IMR-90 (cell line): ENCODE data around the gene ZNF778. TPM values are rescaled to one million over a fixed set of nuclear protein-coding genes. Genes with fewer than 3 reads are reported as not detected.

Source experiments
- ATAC-seq: fragments of 200-7000 bp; cut with Tn5 transposase; 2 replicates; pipeline ENCODE4 v1.9.1; 2020; ENCODE audit warnings: low read depth, mild to moderate bottlenecking, moderate library complexity
- BruUV-seq: library from RNA; stranded (reverse); fragments of 400-500 nt; replicated peaks from 2 replicates; lab custom pipeline; 2021; lab: Mats Ljungman, UMichigan
- CTCF ChIA-PET: fragments of 300-600 bp; formaldehyde crosslinking; extraction: SDS; loops from one replicate; lab custom pipeline; 2021; ENCODE audit warnings: antibody characterized with exemption; lab: Yijun Ruan, JAX
- POLR2A ChIA-PET: fragments of 300-600 bp; sonication (Branson Sonifier 250); formaldehyde crosslinking; loops from one replicate; lab custom pipeline; 2022; ENCODE audit warnings: antibody characterized with exemption; ENCODE audit not compliant: unreplicated experiment; lab: Charles Lee
- DNase-seq: peaks from one replicate; pipeline ENCODE4 v3.0.0; 2013
- H2AFZ ChIP-seq: replicated peaks from 2 replicates; pipeline ENCODE3; 2013; ENCODE audit warnings: low read length, mild to moderate bottlenecking; ENCODE audit not compliant: poor library complexity
- H2AK5ac ChIP-seq: 2 replicates; pipeline ENCODE4 v1.6.1; 2013; ENCODE audit warnings: low read depth, low read length, inconsistent platforms
- H2AK9ac ChIP-seq: replicated peaks from 2 replicates; pipeline ENCODE3; 2013; ENCODE audit warnings: mild to moderate bottlenecking, low read depth, low read length, moderate library complexity; ENCODE audit not compliant: poor library complexity
- H2BK120ac ChIP-seq: 2 replicates; pipeline ENCODE4 v1.6.1; 2013; ENCODE audit warnings: low read depth, low read length, inconsistent platforms
- H2BK15ac ChIP-seq: 3 replicates; pipeline ENCODE4 v1.6.1; 2013; ENCODE audit warnings: low read depth, low read length, inconsistent platforms
- H2BK20ac ChIP-seq: 2 replicates; pipeline ENCODE4 v1.6.1; 2013; ENCODE audit warnings: low read depth, mild to moderate bottlenecking, inconsistent platforms, low read length, moderate library complexity
- H2BK5ac ChIP-seq: 2 replicates; pipeline ENCODE4 v1.6.1; 2013; ENCODE audit warnings: mild to moderate bottlenecking, low read depth, low read length, inconsistent platforms; ENCODE audit not compliant: poor library complexity, severe bottlenecking
- H3K14ac ChIP-seq: replicated peaks from 2 replicates; pipeline ENCODE4 v1.6.1; 2013; ENCODE audit warnings: low read depth, low read length, inconsistent platforms
- H3K18ac ChIP-seq: 2 replicates; pipeline ENCODE4 v1.6.1; 2013; ENCODE audit warnings: low read depth, low read length, control low read depth
- H3K23ac ChIP-seq: 2 replicates; pipeline ENCODE4 v1.6.1; 2013; ENCODE audit warnings: low read depth, low read length, inconsistent platforms
- H3K27ac ChIP-seq: 2 replicates; pipeline ENCODE4 v1.5.1; 2013; ENCODE audit warnings: mild to moderate bottlenecking, control low read depth, low read length; ENCODE audit not compliant: insufficient read depth
- H3K27me3 ChIP-seq: 2 replicates; pipeline ENCODE4 v1.6.1; 2013; ENCODE audit warnings: low read length; ENCODE audit not compliant: control insufficient read depth, insufficient read depth
- H3K36me3 ChIP-seq: 2 replicates; pipeline ENCODE4 v1.6.1; 2013; ENCODE audit warnings: low read length, mixed read lengths; ENCODE audit not compliant: control insufficient read depth, insufficient read depth
- H3K4ac ChIP-seq: 2 replicates; pipeline ENCODE4 v1.6.1; 2013; ENCODE audit warnings: low read depth, low read length, inconsistent platforms
- H3K4me1 ChIP-seq: 2 replicates; pipeline ENCODE4 v1.6.1; 2013; ENCODE audit warnings: low read length, mixed read lengths; ENCODE audit not compliant: control insufficient read depth, insufficient read depth
- H3K4me2 ChIP-seq: 2 replicates; pipeline ENCODE4 v1.6.1; 2013; ENCODE audit warnings: low read depth, mild to moderate bottlenecking, control low read depth, low read length, moderate library complexity
- H3K4me3 ChIP-seq: 2 replicates; pipeline ENCODE4 v1.5.1; 2013; ENCODE audit warnings: low read depth, mild to moderate bottlenecking, control low read depth, low read length, moderate library complexity; ENCODE audit not compliant: insufficient read depth
- H3K56ac ChIP-seq: 2 replicates; pipeline ENCODE4 v1.6.1; 2013; ENCODE audit warnings: low read length, inconsistent platforms; ENCODE audit not compliant: insufficient read depth; ENCODE audit errors: extremely low read depth
- H3K79me1 ChIP-seq, 2 experiments: 2 replicates each; pipeline ENCODE4 v1.6.1; 2013; ENCODE audit warnings: low read length in 2 of 2, inconsistent platforms in 1 of 2, low read depth in 1 of 2
- H3K9ac ChIP-seq: 2 replicates; pipeline ENCODE4 v1.6.1; 2013; ENCODE audit warnings: low read depth, low read length, control low read depth
- H3K9me1 ChIP-seq: 2 replicates; pipeline ENCODE4 v1.6.1; 2013; ENCODE audit warnings: low read length, inconsistent platforms; ENCODE audit not compliant: insufficient read depth
- H3K9me3 ChIP-seq: 2 replicates; pipeline ENCODE4 v1.6.1; 2013; ENCODE audit warnings: low read length; ENCODE audit not compliant: control insufficient read depth, insufficient read depth
- H4K20me1 ChIP-seq: 2 replicates; pipeline ENCODE4 v1.6.1; 2013; ENCODE audit warnings: low read length, inconsistent platforms; ENCODE audit not compliant: insufficient read depth
- H4K5ac ChIP-seq: 2 replicates; pipeline ENCODE4 v1.6.1; 2013; ENCODE audit warnings: mild to moderate bottlenecking, low read depth, low read length, control low read depth
- H4K8ac ChIP-seq, 2 experiments: 2 replicates each; pipeline ENCODE4 v1.6.1; 2013; ENCODE audit warnings: low read depth in 2 of 2, low read length in 2 of 2, control low read depth in 1 of 2, inconsistent platforms in 1 of 2
- H4K91ac ChIP-seq: 2 replicates; pipeline ENCODE4 v1.6.1; 2013; ENCODE audit warnings: low read depth, low read length, inconsistent platforms; ENCODE audit not compliant: insufficient read depth
- BHLHE40 ChIP-seq: fragments of 150-350 bp; IDR thresholded peaks from 2 replicates; pipeline ENCODE4 v1.6.1; 2016; ENCODE audit warnings: mild to moderate bottlenecking, low read depth, low read length
- CHD1 ChIP-seq: IDR thresholded peaks from 2 replicates; pipeline ENCODE4 v1.6.1; 2012; ENCODE audit warnings: low read depth, low read length, improper control_type of control experiment
- FOS ChIP-seq: fragments of 150-350 bp; IDR thresholded peaks from 2 replicates; pipeline ENCODE4 v1.6.1; 2016; ENCODE audit warnings: low read depth, low read length
- MAFK ChIP-seq: IDR thresholded peaks from 2 replicates; pipeline ENCODE4 v1.6.1; 2012; ENCODE audit warnings: low read depth, low read length, improper control_type of control experiment
- MAZ ChIP-seq: IDR thresholded peaks from 2 replicates; pipeline ENCODE4 v1.6.1; 2012; ENCODE audit warnings: low read depth, mild to moderate bottlenecking, low read length, improper control_type of control experiment, moderate library complexity, borderline replicate concordance
- MXI1 ChIP-seq: IDR thresholded peaks from 2 replicates; pipeline ENCODE4 v1.6.1; 2012; ENCODE audit warnings: low read depth, mild to moderate bottlenecking, low read length, moderate library complexity, borderline replicate concordance
- NFE2L2 ChIP-seq: fragments of 150-350 bp; IDR thresholded peaks from 2 replicates; pipeline ENCODE4 v1.6.1; 2016; ENCODE audit warnings: low read depth, mild to moderate bottlenecking, low read length
- RAD21 ChIP-seq: IDR thresholded peaks from 2 replicates; pipeline ENCODE4 v1.6.1; 2012; ENCODE audit warnings: low read length, improper control_type of control experiment
- RCOR1 ChIP-seq: IDR thresholded peaks from 2 replicates; pipeline ENCODE4 v1.6.1; 2012; ENCODE audit warnings: mild to moderate bottlenecking, low read length, improper control_type of control experiment; ENCODE audit not compliant: insufficient replicate concordance
- RFX5 ChIP-seq: IDR thresholded peaks from 2 replicates; pipeline ENCODE4 v1.8.0; 2012; ENCODE audit warnings: low read depth, mild to moderate bottlenecking, low read length, moderate library complexity
- SMC3 ChIP-seq: fragments of 150-350 bp; IDR thresholded peaks from 2 replicates; pipeline ENCODE4 v1.6.1; 2016; ENCODE audit warnings: low read depth, mild to moderate bottlenecking, antibody characterized with exemption, low read length, moderate library complexity
- WGBS, 2 experiments: methylation state at CpG; one replicate each; pipeline versions ENCODE4 v1.1.5 to v1.1.7; 2013; ENCODE audit warnings: missing lambda C conversion rate in 2 of 2; ENCODE audit not compliant: insufficient read length in 1 of 2; ENCODE audit errors: extremely low coverage in 2 of 2; 5-methylcytosine and 5-hydroxymethylcytosine counted together
- dilution Hi-C: fragments of 300-500 bp; cut with HindIII; formaldehyde crosslinking; loops from one replicate; pipeline ENCODE4 v1.14.3; 2018; ENCODE audit warnings: low sequenced_read_pairs; ENCODE audit not compliant: unreplicated experiment
- in situ Hi-C: fragments of 300-500 bp; cut with MboI; formaldehyde crosslinking; loops from 3 replicates; pipeline ENCODE4 v1.14.3; 2019; ENCODE audit warnings: low sequenced_read_pairs, inconsistent platforms, mixed read lengths
- intact Hi-C: fragments of 100-400 bp; cut with micrococcal nuclease; formaldehyde crosslinking; loops from 2 replicates; pipeline ENCODE4 v1.10.0; 2022
- polyA plus RNA-seq, 3 experiments: library from polyadenylated mRNA; depleted of rRNA; stranded (reverse); fragments of >200 nt; gene quantifications; 2 replicates each; pipeline ENCODE4 v1.2.3, GENCODE V29; 2012; ENCODE audit warnings: low replicate concordance in 1 of 3
- total RNA-seq: library from RNA; depleted of rRNA; stranded (reverse); fragments of >200 nt; gene quantifications from 2 replicates; pipeline ENCODE4 v1.2.3, GENCODE V29; 2012
- TF ChIP-seq, protein P1 (sequence below): conservative IDR thresholded peaks from 2 replicates; pipeline ENCODE4 v1.5.1; 2012; ENCODE audit warnings: mild to moderate bottlenecking, low read depth, low read length, improper control_type of control experiment
- TF ChIP-seq, protein P2 (sequence below): fragments of 150-350 bp; IDR thresholded peaks from 2 replicates; pipeline ENCODE4 v1.6.1; 2017; ENCODE audit warnings: mild to moderate bottlenecking, antibody characterized with exemption, low read length, low read depth
- TF ChIP-seq, protein P3 (sequence below): fragments of 150-350 bp; IDR thresholded peaks from 2 replicates; pipeline ENCODE4 v1.6.1; 2016; ENCODE audit warnings: low read depth, mild to moderate bottlenecking, low read length, moderate library complexity, borderline replicate concordance

The ZNF778 gene
- total and polyA plus RNA-seq, 2 of the 4 experiments (the other 2 are of a cell fraction): 5.6 to 9.9 TPM

DNA sequence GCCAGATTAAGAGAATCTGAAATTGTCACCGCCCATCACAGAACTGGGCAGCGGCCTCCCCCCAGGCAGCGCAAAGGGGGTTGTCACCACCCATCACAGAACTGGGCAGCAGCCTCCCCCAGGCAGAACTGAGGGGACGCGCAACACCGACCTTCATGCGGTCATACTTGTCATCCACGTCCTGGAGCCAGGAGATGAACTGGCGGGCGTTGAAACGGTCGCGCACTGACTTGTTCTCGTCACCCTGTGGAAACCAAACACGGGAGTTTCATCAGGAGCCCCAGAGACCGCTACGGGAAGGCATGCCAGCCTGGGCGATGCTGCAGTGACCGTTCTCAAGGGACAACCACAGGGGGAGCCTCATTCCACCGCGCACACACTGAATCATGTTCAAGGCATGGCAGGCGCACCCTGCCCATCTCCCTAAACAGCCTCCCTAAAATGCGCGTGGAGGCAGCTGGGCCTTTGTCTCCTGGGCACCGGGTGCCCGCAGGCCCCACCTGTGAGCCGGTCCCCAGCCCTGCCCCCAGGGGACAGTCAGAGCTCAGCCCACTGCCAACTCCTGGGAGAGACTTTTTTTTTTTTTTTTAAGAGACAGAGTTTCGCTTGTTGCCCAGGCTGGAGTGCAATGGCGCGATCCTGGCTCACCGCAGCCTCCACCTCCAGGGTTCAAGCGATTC lies 53.3 kb downstream of the ZNF778 start:
- no peaks in the 10 kb centered on the region for H3K4me1 ChIP-seq
- H3K9ac ChIP-seq: no peak overlapping the region
- no peaks in the 10 kb centered on the region; the same call in 1 of the 2 replicates for H3K9me1 ChIP-seq
- H3K27me3 ChIP-seq: no peaks in the 10 kb centered on the region
- H4K8ac ChIP-seq: no peak overlapping the region
- peaks cover 12 to 62% of the 10 kb centered on the region in 2 experiments for H3K79me1 ChIP-seq
- TF ChIP-seq CHD1 (no peak), NFE2L2 (no peak), MAZ (no peak), RCOR1 (no peak), FOS (no peak), RFX5 (no peak), SMC3 (no peak), MAFK (no peak), MXI1 (no peak), BHLHE40 (no peak), RAD21 (no peak)
- TF ChIP-seq, protein P1, sequence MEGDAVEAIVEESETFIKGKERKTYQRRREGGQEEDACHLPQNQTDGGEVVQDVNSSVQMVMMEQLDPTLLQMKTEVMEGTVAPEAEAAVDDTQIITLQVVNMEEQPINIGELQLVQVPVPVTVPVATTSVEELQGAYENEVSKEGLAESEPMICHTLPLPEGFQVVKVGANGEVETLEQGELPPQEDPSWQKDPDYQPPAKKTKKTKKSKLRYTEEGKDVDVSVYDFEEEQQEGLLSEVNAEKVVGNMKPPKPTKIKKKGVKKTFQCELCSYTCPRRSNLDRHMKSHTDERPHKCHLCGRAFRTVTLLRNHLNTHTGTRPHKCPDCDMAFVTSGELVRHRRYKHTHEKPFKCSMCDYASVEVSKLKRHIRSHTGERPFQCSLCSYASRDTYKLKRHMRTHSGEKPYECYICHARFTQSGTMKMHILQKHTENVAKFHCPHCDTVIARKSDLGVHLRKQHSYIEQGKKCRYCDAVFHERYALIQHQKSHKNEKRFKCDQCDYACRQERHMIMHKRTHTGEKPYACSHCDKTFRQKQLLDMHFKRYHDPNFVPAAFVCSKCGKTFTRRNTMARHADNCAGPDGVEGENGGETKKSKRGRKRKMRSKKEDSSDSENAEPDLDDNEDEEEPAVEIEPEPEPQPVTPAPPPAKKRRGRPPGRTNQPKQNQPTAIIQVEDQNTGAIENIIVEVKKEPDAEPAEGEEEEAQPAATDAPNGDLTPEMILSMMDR: no peak
- TF ChIP-seq, protein P2, sequence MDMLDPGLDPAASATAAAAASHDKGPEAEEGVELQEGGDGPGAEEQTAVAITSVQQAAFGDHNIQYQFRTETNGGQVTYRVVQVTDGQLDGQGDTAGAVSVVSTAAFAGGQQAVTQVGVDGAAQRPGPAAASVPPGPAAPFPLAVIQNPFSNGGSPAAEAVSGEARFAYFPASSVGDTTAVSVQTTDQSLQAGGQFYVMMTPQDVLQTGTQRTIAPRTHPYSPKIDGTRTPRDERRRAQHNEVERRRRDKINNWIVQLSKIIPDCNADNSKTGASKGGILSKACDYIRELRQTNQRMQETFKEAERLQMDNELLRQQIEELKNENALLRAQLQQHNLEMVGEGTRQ: no peak
- TF ChIP-seq, protein P3, sequence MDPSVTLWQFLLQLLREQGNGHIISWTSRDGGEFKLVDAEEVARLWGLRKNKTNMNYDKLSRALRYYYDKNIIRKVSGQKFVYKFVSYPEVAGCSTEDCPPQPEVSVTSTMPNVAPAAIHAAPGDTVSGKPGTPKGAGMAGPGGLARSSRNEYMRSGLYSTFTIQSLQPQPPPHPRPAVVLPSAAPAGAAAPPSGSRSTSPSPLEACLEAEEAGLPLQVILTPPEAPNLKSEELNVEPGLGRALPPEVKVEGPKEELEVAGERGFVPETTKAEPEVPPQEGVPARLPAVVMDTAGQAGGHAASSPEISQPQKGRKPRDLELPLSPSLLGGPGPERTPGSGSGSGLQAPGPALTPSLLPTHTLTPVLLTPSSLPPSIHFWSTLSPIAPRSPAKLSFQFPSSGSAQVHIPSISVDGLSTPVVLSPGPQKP: no peak
- H2BK15ac ChIP-seq: no peak overlapping the region
- H2BK20ac ChIP-seq: no peak overlapping the region
- in situ Hi-C loops: no loop called here
- H3K36me3 ChIP-seq: peaks cover 72% of the 10 kb centered on the region
- no peak overlapping the region for H2AK5ac ChIP-seq
- H2AFZ ChIP-seq: no peak overlapping the region
- no peak overlapping the region for H3K4me3 ChIP-seq
- H2BK5ac ChIP-seq: no peak overlapping the region
- H3K9me3 ChIP-seq: no peaks in the 10 kb centered on the region
- ATAC-seq: no peak
- no peak overlapping the region for H3K18ac ChIP-seq
- no peak for DNase-seq
- POLR2A ChIA-PET: no interaction called here
- peaks cover 29% of the 10 kb centered on the region for H4K20me1 ChIP-seq
- H2BK120ac ChIP-seq: no peak overlapping the region
- H3K4ac ChIP-seq: no peak overlapping the region
- no peak overlapping the region for H3K27ac ChIP-seq
- intact Hi-C loops: no loop called here
- no peak overlapping the region for H3K4me2 ChIP-seq
- dilution Hi-C loops: no loop called here
- H3K23ac ChIP-seq: no peak overlapping the region
- WGBS, 2 experiments: 95% methylated on average over 24 of the region's 32 CpGs; no CpG with 5 or more reads in 1 of the 2 experiments
- no peak overlapping the region for H4K91ac ChIP-seq
- CTCF ChIA-PET: no interaction called here
- H4K5ac ChIP-seq: no peak overlapping the region
- no peak overlapping the region for H3K14ac ChIP-seq
- BruUV-seq: no TSS peak
- no peak overlapping the region for H3K56ac ChIP-seq
- peak overlapping the region; percentile 42 for H2AK9ac ChIP-seq
